Measurements from ENCODE around the gene ZNF658. TPM values are rescaled to one million over a fixed set of nuclear protein-coding genes. Genes with fewer than 3 reads are reported as not detected.
"Not testable (repeated sequence)": the region's sequence is repeated elsewhere in the genome, so short reads cannot be mapped to it uniquely, and the experiment has no call there.

ZNF658 gene
- total RNA-seq, 4 donors from 2014 or later, result 1.7 to 4.9 (median 3.9) TPM; not detected in 1

DNA sequence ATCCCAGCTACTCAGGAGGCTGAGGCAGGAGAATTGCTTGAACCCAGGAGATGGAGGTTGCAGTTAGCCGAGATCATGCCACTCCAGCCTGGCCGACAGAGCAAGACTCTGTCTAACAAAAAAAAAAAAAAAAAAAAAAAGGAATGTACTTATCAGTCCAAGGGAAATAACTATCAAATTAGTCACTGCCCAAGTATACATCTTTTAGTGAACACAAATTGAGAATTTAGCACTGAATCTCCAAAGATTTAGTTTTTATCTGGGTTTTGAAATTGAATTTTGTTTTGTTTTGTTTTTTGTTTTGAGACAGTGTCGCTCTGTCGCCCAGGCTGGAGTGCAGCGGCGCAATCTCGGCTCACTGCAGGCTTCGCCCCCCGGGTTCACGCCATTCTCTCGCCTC lies 52.1 kb downstream of the ZNF658 start:
- H3K4me1 ChIP-seq, DNase-seq, H3K27me3 ChIP-seq, H3K36me3 ChIP-seq, H3K27ac ChIP-seq, H3K4me3 ChIP-seq, H3K9me3 ChIP-seq: not testable (repeated sequence)

Small RNA genes lying within 50 kb of the gene (small RNA-seq; reads per million reads assigned to genes)
- 0 reads per million in 2 donors for gene AL353770.2

Other genes with a start within 250 kb of the ZNF658 start
- not detected for gene SPATA31A3, start 91.8 kb downstream of the ZNF658 start, total RNA-seq

All from Peyer's patch (tissue), 4 donors.